Pulmonary artery endothelial cell (primary cell): Measurements from ENCODE around the gene LMCD1. TPM values are rescaled to one million over a fixed set of nuclear protein-coding genes. Genes with fewer than 3 reads are reported as not detected.
"Not testable (repeated sequence)": the region's sequence is repeated elsewhere in the genome, so short reads cannot be mapped to it uniquely, and the experiment has no call there.

Experiments used
- DNase-seq: peaks from one replicate; pipeline ENCODE4 v3.0.0-alpha.2; 2011; ENCODE audit warnings: low read depth, low spot score
- total RNA-seq: library from RNA; depleted of rRNA; stranded (reverse); fragments of >200 nt; gene quantifications from 2 replicates; pipeline ENCODE4 v1.2.3, GENCODE V29; 2014

Gene LMCD1
- total RNA-seq, 1 donor from 2014 or later = 14.0 TPM

DNA sequence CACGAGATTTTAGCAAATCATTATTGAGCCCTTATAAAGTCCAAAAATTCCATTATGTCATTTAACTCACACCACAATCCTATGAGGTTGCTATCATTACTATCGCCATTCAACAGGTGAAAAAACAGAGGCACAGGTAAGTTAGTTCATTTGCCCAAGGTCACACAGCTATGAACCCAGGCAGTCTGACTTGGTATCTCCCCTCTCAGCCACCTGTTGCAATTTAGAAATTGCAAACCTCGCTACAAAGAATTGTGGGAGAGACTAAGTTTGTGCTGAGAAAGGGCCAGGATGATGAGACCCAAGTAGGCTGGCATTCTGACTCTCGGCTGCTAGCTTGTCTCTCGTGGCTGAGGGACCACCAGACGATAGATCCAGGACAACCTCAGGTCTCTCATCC lies 57.7 kb downstream of the LMCD1 start:
- no peak for DNase-seq

DNA sequence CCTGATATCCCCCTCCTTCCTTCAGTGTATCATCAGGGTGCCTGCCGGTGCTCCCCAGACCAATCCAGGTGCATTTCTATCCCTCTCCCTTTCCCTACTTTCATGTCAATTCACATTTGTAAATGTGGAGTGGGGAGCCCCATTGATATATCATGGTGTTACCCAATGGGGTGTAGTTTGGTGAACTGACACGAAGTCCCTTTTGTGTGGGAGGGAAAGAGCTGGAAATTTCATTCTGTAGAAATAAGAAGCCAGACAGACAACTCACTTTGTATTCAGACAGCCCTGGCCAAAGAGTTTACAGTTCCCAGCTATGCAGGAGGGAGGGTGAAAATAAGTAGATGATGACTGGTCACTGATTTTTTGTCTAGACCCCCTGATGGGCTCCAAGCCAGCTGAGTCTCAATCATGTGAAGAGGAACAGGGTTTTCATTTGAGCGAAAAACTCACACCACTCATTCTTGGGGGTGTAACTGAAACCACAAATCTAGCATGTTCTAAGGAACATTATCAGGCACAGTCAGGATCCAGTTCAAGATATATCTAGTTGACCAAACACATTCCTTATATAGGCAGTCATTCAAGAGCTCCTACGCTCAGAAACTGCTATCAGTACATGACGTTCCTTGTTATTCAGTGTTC lies 58.9 kb downstream of the LMCD1 start:
- DNase-seq = no peak

DNA sequence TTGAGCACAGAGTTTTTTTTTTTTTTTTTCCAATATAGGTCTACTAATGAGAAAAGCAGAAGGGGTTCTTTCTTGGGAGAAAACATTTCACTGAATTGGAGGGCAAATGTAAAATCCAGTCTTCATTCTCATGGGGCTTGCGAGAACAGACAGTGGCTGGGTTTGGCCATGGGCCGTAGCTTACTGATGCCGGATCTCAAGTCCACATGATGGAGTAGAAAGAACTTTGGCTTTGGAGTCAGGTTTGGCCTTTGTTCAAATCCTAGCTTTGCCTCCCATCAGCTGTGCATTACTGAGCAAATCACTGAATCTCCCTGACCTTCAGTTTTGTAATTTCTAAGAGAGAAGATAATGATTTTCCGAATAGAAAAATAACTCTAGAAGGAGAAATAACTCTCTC lies 59.7 kb downstream of the LMCD1 start:
- DNase-seq = no peak

GRCh38 chr3:8562081-8562595 lies 60.5 kb downstream of the LMCD1 start:
- no peak for DNase-seq

DNA sequence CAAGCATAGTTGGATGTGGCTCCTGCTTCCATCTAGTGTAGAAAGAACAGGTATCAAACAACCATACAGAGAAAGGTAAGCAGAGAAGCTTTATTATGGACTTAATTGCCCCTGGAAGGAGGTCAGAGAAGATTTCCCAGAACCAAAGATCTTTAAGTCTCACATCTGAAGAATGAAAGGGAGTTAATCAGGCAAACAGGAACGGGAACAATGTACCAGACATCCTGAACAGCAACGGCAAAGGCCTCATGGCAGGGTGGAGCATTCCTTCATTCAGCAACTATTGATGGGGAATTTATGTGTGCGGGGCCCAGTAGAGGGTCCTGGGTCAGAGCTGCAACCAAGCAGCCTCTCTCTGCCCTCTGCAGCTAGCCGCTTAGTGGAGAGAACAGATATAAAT lies 61.5 kb downstream of the LMCD1 start:
- peak; percentile 17 for DNase-seq

- no peak for DNase-seq
These were observed 62.0 kb downstream of the LMCD1 start for GRCh38 chr3:8563597-8563996.

GRCh38 chr3:8565376-8565775 lies 63.8 kb downstream of the LMCD1 start:
- DNase-seq = no peak

- no peak for DNase-seq
These were observed 66.4 kb downstream of the LMCD1 start for GRCh38 chr3:8567784-8568575.

GRCh38 chr3:8571256-8571655 lies 69.6 kb downstream of the LMCD1 start:
- no peak for DNase-seq

GRCh38 chr3:8573342-8573926 lies 71.8 kb downstream of the LMCD1 start:
- DNase-seq = no peak

GRCh38 chr3:8574040-8574669 lies 72.5 kb downstream of the LMCD1 start:
- DNase-seq = no peak

DNA sequence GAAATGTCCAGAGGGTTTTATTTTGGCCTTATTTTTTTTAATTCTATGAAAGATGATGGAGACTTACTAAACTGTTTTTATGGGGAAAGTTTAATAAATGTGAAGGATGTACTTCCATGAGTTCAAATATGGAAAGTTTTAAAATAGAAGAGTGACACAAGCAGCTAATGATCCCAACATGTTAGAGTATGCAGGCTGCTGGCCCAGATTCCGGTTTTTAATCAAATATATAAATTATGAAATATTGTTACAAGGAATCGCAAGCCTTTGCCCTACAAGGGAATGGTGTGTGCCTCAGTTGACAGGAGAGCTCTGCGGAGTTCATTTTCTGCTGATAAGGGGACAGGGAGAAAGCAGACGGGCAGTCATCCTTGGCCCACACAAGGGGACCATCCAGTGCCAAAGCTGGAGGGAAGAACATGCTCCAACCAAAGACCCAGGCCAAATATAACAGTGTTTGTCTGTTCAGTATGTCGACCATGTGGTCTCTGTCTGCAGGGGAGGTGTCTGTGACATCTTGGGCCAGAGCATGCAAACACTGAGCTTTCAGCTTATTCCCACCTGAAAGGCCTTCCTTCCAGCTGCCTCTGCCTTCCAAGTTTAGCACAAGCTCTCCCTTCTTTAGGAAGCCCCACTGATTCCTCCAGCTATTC lies 73.2 kb downstream of the LMCD1 start:
- no peak for DNase-seq

GRCh38 chr3:8575364-8576104 lies 73.9 kb downstream of the LMCD1 start:
- DNase-seq = no peak

GRCh38 chr3:8576436-8576835 lies 74.8 kb downstream of the LMCD1 start:
- no peak for DNase-seq

DNA sequence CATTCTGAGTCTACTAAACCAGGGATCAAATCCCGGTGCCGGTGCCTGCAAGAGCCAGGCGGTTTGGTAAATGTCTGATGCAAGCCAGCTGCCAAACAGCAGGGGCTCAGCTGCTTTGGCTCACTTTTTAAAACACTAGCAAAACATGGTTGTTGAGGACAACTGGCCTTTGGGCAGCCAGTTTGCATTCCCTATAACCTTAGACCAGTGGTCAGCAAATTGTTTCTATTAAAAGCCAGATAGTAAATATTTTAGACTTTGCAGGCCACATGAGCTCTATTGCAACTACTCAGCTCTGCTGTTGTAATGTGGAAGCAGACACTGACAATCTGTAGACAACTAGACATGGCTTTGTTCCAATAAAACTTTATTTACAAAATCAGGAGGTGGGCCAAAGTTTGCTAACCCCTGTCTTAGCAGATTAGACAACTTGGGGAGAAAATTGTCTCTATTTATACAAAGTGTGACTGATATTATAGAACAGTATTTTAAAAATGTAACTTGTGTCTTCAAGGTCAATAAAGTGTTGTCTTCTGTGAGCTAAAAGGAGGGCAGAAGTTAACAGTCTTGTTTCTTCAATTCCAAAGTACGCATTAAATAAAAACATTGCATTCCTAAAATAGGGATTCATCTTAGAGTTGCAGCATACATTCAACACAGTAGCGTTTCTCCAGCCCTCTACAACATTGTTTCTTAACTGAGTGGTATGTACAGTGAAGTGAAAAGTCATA lies 75.4 kb downstream of the LMCD1 start:
- DNase-seq = no peak

- no peak for DNase-seq
These were observed 76.7 kb downstream of the LMCD1 start for GRCh38 chr3:8578282-8578681.

DNA sequence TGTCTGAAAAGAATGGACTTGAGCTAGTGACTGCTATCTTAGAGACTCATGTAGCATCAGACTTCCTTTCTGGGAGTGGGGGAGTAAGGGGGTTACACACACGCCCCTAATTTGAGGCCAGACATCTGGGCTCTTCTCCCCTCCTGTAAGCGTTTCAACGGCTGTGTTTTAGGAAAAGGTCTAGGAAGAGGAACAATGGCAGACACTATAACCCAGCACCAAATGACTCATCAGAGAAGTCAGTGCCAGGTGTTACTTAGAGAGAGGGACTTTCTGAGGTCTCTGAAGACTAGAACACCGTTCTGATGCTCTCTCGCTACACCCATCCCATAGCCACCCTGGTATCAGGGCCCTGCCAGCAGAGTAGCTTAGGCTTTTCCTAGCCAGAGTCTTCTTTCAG lies 77.5 kb downstream of the LMCD1 start:
- no peak for DNase-seq

DNA sequence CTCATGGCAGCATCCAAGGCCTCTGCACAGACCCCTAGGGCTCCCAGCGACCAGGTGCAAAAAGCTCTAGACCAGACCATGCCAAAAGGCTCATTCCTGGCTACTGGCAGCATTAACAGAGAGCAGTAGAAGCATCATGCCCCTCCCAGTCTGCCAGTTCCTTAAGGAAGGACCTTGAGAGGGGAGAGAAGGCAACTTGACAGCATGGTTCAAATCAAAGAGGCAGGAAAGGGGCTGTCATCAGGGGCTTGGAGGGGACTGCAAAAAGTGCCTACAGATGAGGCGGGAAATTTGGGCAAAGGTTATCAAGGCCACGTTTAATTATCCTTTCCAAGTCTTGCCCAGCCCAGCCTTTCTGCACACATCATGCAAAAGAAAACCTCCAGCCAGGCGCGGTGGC lies 78.3 kb downstream of the LMCD1 start:
- no peak for DNase-seq

DNA sequence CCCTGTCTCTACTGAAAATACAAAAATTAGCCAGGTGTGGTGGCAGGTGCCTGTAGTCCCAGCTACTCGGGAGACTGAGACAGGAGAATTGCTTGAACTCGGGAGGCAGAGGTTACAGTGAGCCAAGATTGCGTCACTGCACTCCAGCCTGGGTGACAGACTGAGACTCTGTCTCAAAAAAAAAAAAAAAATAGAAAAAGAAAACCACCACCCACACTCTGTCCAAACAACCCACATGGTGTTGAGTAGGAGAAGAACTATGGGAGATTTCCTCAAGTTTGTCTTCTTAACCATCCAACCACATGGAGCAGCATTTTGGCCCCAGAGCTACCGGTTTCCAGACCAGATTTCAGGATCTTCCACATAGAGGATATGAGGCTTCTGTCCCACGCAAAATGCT lies 78.8 kb downstream of the LMCD1 start:
- not testable (repeated sequence) for DNase-seq

DNA sequence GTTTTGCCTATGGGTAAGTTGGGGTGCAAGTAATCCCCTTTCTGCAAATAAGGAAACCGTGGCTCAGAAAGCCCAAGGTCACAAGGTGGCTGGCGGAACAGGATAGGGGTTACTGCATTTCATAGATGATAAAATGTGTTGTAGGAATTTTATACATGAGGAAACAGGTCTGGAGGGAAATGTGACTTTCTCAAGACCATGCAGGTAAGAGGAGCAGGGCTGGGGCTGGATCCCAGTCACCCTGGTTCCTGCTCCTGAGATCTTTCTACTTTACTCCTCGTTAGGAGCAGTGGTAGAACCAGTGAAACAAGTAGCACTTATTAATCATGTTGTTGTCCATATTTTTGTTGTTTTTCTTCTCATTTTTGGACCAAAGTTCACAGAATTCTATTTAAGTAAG lies 79.8 kb downstream of the LMCD1 start:
- DNase-seq = no peak
